ENCODE data around the gene COLGALT1.

The COLGALT1 gene

DNA sequence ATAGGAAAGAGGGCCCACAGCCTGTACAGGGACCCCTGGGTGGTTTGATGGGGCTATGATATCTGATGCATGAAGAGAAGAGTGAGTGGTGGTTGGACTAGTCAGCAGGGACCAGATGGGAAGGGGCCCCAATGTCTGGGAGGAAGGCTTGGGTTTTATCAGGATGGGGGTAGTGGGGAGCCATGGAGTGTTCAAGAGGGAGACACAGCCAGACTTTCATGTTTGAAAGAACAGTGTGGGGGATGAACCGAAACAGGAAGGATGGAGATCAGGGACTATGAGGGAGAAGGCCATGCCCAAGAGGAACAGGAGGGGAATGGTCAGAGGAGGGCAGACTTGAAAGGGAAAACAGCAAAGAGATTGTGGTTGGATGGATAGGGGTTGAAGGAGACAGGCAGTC lies 69.6 kb downstream of the COLGALT1 start:
- TF ChIP-seq TEAD4 (IDR thresholded peaks at IDR 0.05) (no peak), ZBTB7A (IDR thresholded peaks at IDR 0.05; ENCODE audit: low read depth) (no peak)

DNA sequence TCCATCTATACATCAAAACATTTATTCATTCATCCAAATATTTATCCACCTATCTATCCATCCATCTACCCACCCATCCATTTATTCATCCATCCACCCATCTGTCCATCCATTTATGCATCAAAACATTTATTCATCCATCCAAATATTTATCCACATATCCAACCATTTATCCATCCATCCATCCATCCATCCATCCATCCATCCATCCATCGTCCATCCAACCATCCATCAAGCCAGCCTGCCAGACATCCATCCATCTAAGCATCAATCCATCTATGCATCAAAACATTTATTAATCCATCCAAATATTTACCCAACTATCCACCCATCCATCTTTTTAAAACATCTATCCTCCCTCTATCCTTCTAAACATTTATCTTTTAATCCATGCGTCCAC lies 70.5 kb downstream of the COLGALT1 start:
- TF ChIP-seq ZBTB7A (IDR thresholded peaks at IDR 0.05; ENCODE audit: low read depth) (no peak), FOXM1 (IDR thresholded peaks at IDR 0.05; ENCODE audit: borderline replicate concordance, low read depth) (no peak), EGR1 (IDR thresholded peaks at IDR 0.05) (no peak), CEBPB (IDR thresholded peaks at IDR 0.05) (no peak), RAD21 (IDR thresholded peaks at IDR 0.05; ENCODE audit: low read depth) (no peak), TCF12 (IDR thresholded peaks at IDR 0.05; ENCODE audit: low read depth) (no peak), CREB1 (IDR thresholded peaks at IDR 0.05; ENCODE audit: low read depth) (no peak), YY1 (IDR thresholded peaks at IDR 0.05; ENCODE audit: low read depth) (no peak), MAX (IDR thresholded peaks at IDR 0.05) (no peak)
- TF ChIP-seq, protein P1, sequence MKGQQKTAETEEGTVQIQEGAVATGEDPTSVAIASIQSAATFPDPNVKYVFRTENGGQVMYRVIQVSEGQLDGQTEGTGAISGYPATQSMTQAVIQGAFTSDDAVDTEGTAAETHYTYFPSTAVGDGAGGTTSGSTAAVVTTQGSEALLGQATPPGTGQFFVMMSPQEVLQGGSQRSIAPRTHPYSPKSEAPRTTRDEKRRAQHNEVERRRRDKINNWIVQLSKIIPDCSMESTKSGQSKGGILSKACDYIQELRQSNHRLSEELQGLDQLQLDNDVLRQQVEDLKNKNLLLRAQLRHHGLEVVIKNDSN (IDR thresholded peaks at IDR 0.05), result no peak

GRCh38 chr19:17626456-17627015 lies 71.1 kb downstream of the COLGALT1 start:
- TF ChIP-seq EGR1 (IDR thresholded peaks at IDR 0.05), result no peak
- TF ChIP-seq EP300 (IDR thresholded peaks at IDR 0.05; ENCODE audit: borderline replicate concordance), result no peak
- no peak for TF ChIP-seq TAF1 (IDR thresholded peaks at IDR 0.05; ENCODE audit: low read depth)
- no peak for TF ChIP-seq CEBPB (IDR thresholded peaks at IDR 0.05)
- no peak for TF ChIP-seq ZBTB7A (IDR thresholded peaks at IDR 0.05; ENCODE audit: low read depth)
- TF ChIP-seq RAD21 (IDR thresholded peaks at IDR 0.05; ENCODE audit: low read depth), result no peak
- no peak for TF ChIP-seq TCF12 (IDR thresholded peaks at IDR 0.05; ENCODE audit: low read depth)
- TF ChIP-seq NFIC (IDR thresholded peaks at IDR 0.05), result no peak
- no peak for TF ChIP-seq TEAD4 (IDR thresholded peaks at IDR 0.05)

DNA sequence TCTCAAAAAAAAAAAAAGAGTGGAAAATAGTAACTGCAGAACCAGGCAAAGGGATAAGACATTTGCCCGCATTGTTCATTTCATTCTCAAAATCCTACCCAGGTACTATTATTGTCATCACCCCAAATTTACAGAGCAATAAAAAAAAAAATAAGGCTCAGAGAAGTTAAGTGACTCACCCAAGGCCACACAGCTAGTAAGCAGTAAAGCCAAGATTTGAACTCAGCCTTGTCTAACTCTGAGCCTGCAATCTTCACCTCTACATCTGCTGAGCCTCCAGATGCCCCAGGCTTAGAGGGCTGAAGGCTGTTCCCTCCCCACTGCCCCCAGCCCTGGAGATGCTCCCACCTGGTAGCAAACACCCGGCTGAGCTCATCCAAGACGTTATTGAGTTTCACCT lies 71.7 kb downstream of the COLGALT1 start:
- no peak for TF ChIP-seq RAD21 (IDR thresholded peaks at IDR 0.05; ENCODE audit: low read depth)
- no peak for TF ChIP-seq TEAD4 (IDR thresholded peaks at IDR 0.05)
- TF ChIP-seq CREB1 (IDR thresholded peaks at IDR 0.05; ENCODE audit: low read depth), result no peak
- TF ChIP-seq NFIC (IDR thresholded peaks at IDR 0.05), result no peak
- TF ChIP-seq YY1 (IDR thresholded peaks at IDR 0.05; ENCODE audit: low read depth), result no peak
- TF ChIP-seq TCF12 (IDR thresholded peaks at IDR 0.05; ENCODE audit: low read depth), result no peak
- no peak for TF ChIP-seq EP300 (IDR thresholded peaks at IDR 0.05; ENCODE audit: borderline replicate concordance)
- no peak for TF ChIP-seq MAX (IDR thresholded peaks at IDR 0.05)
- TF ChIP-seq FOXM1 (IDR thresholded peaks at IDR 0.05; ENCODE audit: borderline replicate concordance, low read depth), result no peak
- TF ChIP-seq EGR1 (IDR thresholded peaks at IDR 0.05), result no peak
- TF ChIP-seq CEBPB (IDR thresholded peaks at IDR 0.05), result no peak
- TF ChIP-seq TAF1 (IDR thresholded peaks at IDR 0.05; ENCODE audit: low read depth), result no peak
- TF ChIP-seq, protein P1 (IDR thresholded peaks at IDR 0.05), result no peak
- TF ChIP-seq, protein P2, sequence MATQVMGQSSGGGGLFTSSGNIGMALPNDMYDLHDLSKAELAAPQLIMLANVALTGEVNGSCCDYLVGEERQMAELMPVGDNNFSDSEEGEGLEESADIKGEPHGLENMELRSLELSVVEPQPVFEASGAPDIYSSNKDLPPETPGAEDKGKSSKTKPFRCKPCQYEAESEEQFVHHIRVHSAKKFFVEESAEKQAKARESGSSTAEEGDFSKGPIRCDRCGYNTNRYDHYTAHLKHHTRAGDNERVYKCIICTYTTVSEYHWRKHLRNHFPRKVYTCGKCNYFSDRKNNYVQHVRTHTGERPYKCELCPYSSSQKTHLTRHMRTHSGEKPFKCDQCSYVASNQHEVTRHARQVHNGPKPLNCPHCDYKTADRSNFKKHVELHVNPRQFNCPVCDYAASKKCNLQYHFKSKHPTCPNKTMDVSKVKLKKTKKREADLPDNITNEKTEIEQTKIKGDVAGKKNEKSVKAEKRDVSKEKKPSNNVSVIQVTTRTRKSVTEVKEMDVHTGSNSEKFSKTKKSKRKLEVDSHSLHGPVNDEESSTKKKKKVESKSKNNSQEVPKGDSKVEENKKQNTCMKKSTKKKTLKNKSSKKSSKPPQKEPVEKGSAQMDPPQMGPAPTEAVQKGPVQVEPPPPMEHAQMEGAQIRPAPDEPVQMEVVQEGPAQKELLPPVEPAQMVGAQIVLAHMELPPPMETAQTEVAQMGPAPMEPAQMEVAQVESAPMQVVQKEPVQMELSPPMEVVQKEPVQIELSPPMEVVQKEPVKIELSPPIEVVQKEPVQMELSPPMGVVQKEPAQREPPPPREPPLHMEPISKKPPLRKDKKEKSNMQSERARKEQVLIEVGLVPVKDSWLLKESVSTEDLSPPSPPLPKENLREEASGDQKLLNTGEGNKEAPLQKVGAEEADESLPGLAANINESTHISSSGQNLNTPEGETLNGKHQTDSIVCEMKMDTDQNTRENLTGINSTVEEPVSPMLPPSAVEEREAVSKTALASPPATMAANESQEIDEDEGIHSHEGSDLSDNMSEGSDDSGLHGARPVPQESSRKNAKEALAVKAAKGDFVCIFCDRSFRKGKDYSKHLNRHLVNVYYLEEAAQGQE (IDR thresholded peaks at IDR 0.05; ENCODE audit: low read depth), result no peak
- no peak for TF ChIP-seq ZBTB7A (IDR thresholded peaks at IDR 0.05; ENCODE audit: low read depth)

GRCh38 chr19:17627921-17628320 lies 72.5 kb downstream of the COLGALT1 start:
- no peak for TF ChIP-seq TEAD4 (IDR thresholded peaks at IDR 0.05)
- TF ChIP-seq MAX (IDR thresholded peaks at IDR 0.05), result no peak
- TF ChIP-seq, protein P2 (IDR thresholded peaks at IDR 0.05; ENCODE audit: low read depth), result no peak
- TF ChIP-seq CEBPB (IDR thresholded peaks at IDR 0.05), result no peak
- no peak for TF ChIP-seq NFIC (IDR thresholded peaks at IDR 0.05)
- TF ChIP-seq CREB1 (IDR thresholded peaks at IDR 0.05; ENCODE audit: low read depth), result no peak

DNA sequence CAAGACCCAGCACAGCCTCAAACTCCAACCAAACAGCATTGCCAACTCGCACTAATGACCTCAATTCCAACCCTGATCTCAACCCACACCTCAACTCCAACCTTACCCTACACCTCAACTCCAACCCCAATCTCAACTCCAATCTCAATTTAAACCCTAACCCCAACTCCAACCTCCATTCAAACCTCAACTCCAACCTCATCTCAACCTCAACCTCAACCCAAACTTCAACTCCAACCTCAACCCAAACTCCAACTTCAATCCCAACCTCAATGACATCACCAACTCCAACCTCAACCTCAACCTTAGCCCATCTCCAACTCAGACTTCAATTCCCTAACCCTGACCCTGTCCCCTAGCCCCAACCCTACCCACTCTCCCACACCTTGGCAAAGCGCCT lies 74.3 kb downstream of the COLGALT1 start:
- TF ChIP-seq MAX (IDR thresholded peaks at IDR 0.05), result no peak
- TF ChIP-seq RAD21 (IDR thresholded peaks at IDR 0.05; ENCODE audit: low read depth), result no peak
- TF ChIP-seq YY1 (IDR thresholded peaks at IDR 0.05; ENCODE audit: low read depth), result no peak
- no peak for TF ChIP-seq CREB1 (IDR thresholded peaks at IDR 0.05; ENCODE audit: low read depth)
- no peak for TF ChIP-seq ZBTB7A (IDR thresholded peaks at IDR 0.05; ENCODE audit: low read depth)
- TF ChIP-seq EGR1 (IDR thresholded peaks at IDR 0.05), result no peak
- TF ChIP-seq CEBPB (IDR thresholded peaks at IDR 0.05), result no peak
- TF ChIP-seq TCF12 (IDR thresholded peaks at IDR 0.05; ENCODE audit: low read depth), result no peak
- TF ChIP-seq, protein P1 (IDR thresholded peaks at IDR 0.05), result no peak
- TF ChIP-seq, protein P2 (IDR thresholded peaks at IDR 0.05; ENCODE audit: low read depth), result no peak
- no peak for TF ChIP-seq FOXM1 (IDR thresholded peaks at IDR 0.05; ENCODE audit: borderline replicate concordance, low read depth)
- no peak for TF ChIP-seq TAF1 (IDR thresholded peaks at IDR 0.05; ENCODE audit: low read depth)
- TF ChIP-seq EP300 (IDR thresholded peaks at IDR 0.05; ENCODE audit: borderline replicate concordance), result no peak
- TF ChIP-seq NFIC (IDR thresholded peaks at IDR 0.05), result no peak
- no peak for TF ChIP-seq TEAD4 (IDR thresholded peaks at IDR 0.05)
